ENCODE results near the gene ZPBP. TPM values are rescaled to one million over a fixed set of nuclear protein-coding genes. Genes with fewer than 3 reads are reported as not detected.

The ZPBP gene
- total RNA-seq, 1 experiment from 2014 or later, result not detected

DNA sequence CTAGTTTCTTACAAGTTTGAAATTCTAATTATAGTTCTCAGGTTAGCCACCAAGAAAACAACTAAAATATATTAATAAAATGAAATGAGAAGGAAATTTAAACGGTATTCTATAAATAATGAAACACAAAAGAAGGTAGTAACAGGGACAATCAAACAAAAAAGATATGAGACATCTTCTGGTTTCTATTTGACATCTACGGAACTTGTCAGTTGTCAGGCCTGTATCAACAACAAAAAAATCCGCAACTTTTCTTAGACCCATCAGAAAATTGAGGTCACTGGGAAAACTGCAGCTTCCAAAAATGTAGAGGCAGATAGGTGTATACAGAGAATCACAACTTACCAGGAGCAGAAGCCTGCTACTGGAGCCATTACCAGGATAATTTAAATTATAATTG, 70.6 kb downstream of the ZPBP start:
- in situ Hi-C loops (cut with HindIII; ENCODE audit: low pct_unique_long_range_greater_than_20kb, low sequenced_read_pairs) (no loop called here), intact Hi-C loops (cut with micrococcal nuclease; ENCODE audit: unreplicated experiment) (no loop called here)
- Histone ChIP-seq H3K27ac (ENCODE audit: low read length) (no peak overlapping the region), H3K9me3 (ENCODE audit: control insufficient read depth, insufficient read depth, low read depth, low read length) (0 out of 2 replicates have a peak, but pooled peaks cover 3% of the 10 kb centered on the region), H3K36me3 (ENCODE audit: control insufficient read depth, insufficient read depth, low read length) (no peaks in the 10 kb centered on the region), H3K27me3 (ENCODE audit: control insufficient read depth, insufficient read depth, low read length) (no peaks in the 10 kb centered on the region), H3K4me1 (ENCODE audit: control insufficient read depth, insufficient read depth, low read length) (no peaks in the 10 kb centered on the region), H3K4me3 (ENCODE audit: low read depth in 2 of 2, low read length in 2 of 2) (no peak overlapping the region)
- POLR2A ChIA-PET, result no interaction called here
- TF ChIP-seq TCF7L2 (IDR thresholded peaks at IDR 0.05; ENCODE audit: low read depth, low read length) (no peak), POLR2AphosphoS5 (IDR thresholded peaks at IDR 0.05; ENCODE audit: low read depth, low read length) (no peak), SIN3A (IDR thresholded peaks at IDR 0.05; ENCODE audit: borderline replicate concordance, insufficient read depth, low read depth, low read length) (no peak)
- TF ChIP-seq, protein P1, sequence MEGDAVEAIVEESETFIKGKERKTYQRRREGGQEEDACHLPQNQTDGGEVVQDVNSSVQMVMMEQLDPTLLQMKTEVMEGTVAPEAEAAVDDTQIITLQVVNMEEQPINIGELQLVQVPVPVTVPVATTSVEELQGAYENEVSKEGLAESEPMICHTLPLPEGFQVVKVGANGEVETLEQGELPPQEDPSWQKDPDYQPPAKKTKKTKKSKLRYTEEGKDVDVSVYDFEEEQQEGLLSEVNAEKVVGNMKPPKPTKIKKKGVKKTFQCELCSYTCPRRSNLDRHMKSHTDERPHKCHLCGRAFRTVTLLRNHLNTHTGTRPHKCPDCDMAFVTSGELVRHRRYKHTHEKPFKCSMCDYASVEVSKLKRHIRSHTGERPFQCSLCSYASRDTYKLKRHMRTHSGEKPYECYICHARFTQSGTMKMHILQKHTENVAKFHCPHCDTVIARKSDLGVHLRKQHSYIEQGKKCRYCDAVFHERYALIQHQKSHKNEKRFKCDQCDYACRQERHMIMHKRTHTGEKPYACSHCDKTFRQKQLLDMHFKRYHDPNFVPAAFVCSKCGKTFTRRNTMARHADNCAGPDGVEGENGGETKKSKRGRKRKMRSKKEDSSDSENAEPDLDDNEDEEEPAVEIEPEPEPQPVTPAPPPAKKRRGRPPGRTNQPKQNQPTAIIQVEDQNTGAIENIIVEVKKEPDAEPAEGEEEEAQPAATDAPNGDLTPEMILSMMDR (IDR thresholded peaks at IDR 0.05), result no peak
- TF ChIP-seq, protein P2, sequence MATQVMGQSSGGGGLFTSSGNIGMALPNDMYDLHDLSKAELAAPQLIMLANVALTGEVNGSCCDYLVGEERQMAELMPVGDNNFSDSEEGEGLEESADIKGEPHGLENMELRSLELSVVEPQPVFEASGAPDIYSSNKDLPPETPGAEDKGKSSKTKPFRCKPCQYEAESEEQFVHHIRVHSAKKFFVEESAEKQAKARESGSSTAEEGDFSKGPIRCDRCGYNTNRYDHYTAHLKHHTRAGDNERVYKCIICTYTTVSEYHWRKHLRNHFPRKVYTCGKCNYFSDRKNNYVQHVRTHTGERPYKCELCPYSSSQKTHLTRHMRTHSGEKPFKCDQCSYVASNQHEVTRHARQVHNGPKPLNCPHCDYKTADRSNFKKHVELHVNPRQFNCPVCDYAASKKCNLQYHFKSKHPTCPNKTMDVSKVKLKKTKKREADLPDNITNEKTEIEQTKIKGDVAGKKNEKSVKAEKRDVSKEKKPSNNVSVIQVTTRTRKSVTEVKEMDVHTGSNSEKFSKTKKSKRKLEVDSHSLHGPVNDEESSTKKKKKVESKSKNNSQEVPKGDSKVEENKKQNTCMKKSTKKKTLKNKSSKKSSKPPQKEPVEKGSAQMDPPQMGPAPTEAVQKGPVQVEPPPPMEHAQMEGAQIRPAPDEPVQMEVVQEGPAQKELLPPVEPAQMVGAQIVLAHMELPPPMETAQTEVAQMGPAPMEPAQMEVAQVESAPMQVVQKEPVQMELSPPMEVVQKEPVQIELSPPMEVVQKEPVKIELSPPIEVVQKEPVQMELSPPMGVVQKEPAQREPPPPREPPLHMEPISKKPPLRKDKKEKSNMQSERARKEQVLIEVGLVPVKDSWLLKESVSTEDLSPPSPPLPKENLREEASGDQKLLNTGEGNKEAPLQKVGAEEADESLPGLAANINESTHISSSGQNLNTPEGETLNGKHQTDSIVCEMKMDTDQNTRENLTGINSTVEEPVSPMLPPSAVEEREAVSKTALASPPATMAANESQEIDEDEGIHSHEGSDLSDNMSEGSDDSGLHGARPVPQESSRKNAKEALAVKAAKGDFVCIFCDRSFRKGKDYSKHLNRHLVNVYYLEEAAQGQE (IDR thresholded peaks at IDR 0.05; ENCODE audit: insufficient read depth in 1 of 2, low read depth in 2 of 2, low read length in 1 of 2), result no peak
- no peak for ATAC-seq
- BruUV-seq (replicated peaks), result no TSS peak
- CTCF ChIA-PET, result no interaction called here
- no peak for DNase-seq (ENCODE audit: low read depth, low spot score)

DNA sequence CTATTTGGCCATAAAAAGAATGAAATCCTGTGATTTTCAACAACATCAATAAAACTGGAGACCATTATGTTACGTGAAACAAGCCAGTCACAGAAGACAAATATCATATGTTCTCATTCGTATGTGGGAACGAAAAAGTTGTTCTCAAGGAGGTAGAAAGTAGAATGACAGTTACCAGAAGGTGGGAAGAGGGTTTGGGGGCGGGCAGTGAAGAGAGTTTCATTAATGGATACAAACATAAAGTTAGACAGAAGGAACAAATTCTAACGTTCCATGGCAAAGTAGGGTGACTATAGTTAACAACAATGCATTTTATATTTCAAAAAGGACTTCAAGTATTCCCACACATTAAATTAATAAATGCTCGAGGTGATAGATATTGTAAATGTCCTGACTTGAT, 97.4 kb downstream of the ZPBP start:
- TF ChIP-seq, protein P1 (IDR thresholded peaks at IDR 0.05), result no peak
- TF ChIP-seq, protein P2 (IDR thresholded peaks at IDR 0.05; ENCODE audit: insufficient read depth in 1 of 2, low read depth in 2 of 2, low read length in 1 of 2), result no peak
- no peak for TF ChIP-seq POLR2AphosphoS5 (IDR thresholded peaks at IDR 0.05; ENCODE audit: low read depth, low read length)
- TF ChIP-seq SIN3A (IDR thresholded peaks at IDR 0.05; ENCODE audit: borderline replicate concordance, insufficient read depth, low read depth, low read length), result no peak
- TF ChIP-seq TCF7L2 (IDR thresholded peaks at IDR 0.05; ENCODE audit: low read depth, low read length), result no peak
- Histone ChIP-seq H3K4me3 (ENCODE audit: low read depth in 2 of 2, low read length in 2 of 2) (no peak overlapping the region), H3K36me3 (ENCODE audit: control insufficient read depth, insufficient read depth, low read length) (no peaks in the 10 kb centered on the region), H3K27ac (ENCODE audit: low read length) (no peak overlapping the region), H3K9me3 (ENCODE audit: control insufficient read depth, insufficient read depth, low read depth, low read length) (no peaks in the 10 kb centered on the region), H3K4me1 (ENCODE audit: control insufficient read depth, insufficient read depth, low read length) (no peaks in the 10 kb centered on the region), H3K27me3 (ENCODE audit: control insufficient read depth, insufficient read depth, low read length) (no peaks in the 10 kb centered on the region)
- ATAC-seq, result no peak
- in situ Hi-C loops (cut with HindIII; ENCODE audit: low pct_unique_long_range_greater_than_20kb, low sequenced_read_pairs) (no loop called here), intact Hi-C loops (cut with micrococcal nuclease; ENCODE audit: unreplicated experiment) (no loop called here)
- DNase-seq (ENCODE audit: low read depth, low spot score), result no peak
- ChIA-PET POLR2A (no interaction called here), CTCF (no interaction called here)
- no TSS peak for BruUV-seq (replicated peaks)

Data from Panc1 (cell line).